ENCODE results near the gene RBPJL. TPM values are rescaled to one million over a fixed set of nuclear protein-coding genes. Genes with fewer than 3 reads are reported as not detected.

The RBPJL gene
- total RNA-seq, 1 experiment from 2014 or later: not detected

DNA sequence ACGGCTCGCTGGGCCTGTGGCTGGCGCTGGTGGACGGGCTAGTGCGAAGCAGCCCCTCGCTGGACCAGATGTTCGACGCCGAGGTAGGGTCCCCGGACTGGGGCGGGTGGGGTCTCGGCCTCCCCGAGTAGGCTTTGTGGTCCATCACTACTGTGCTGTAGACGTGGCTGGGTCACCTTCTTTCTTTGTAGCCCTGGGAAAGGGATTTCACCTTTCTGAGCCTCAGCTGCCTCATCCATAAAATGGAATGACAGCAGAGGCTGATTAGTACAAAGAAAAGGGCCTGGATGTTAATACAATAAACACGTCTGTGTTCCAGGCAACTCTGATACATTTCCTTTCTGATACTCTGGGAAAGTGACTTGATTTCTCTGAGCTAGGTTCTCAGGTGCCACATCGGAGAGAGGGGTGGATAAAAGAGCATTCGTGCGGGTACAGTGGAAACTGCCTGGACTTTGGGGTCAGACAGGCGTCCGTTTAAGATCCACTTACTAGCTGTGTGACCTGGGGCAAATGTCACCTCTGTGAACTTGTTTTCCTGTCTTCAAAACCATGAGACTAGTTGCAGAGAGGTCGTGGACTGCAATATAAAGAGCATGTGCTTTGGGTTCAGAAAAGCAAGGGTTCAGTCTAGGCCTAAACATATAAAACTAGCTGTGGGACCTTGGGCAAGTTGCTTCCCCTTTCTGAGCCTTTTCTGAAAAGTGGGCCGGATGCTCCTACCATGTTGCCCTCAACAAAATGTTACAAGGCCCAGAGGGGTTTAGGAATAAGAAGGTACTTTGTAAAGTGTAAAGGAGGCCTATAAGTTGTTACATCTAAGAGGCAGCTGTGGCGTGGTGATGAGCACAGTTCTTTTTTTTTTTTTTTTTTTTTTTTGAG, 57.2 kb downstream of the RBPJL start:
- CTCF ChIA-PET: interaction anchor here (1.0 to 4.6 kb wide), 18 partner anchors 10 to 407 kb away, joined by 3 to 55 read pairs (median 6); no protein-coding TSS in a partner anchor
- TF ChIP-seq ZFX (IDR thresholded peaks at IDR 0.05) (no peak), EZH2 (IDR thresholded peaks at IDR 0.05) (no peak), CBX3 (IDR thresholded peaks at IDR 0.05; ENCODE audit: low read depth) (no peak)
- H3K27ac ChIP-seq (ENCODE audit: low read depth, low read length): peak overlapping the region; percentile 80
- H3K36me3 ChIP-seq (ENCODE audit: control insufficient read depth in 1 of 2, insufficient read depth in 2 of 2, low read length in 2 of 2): peaks cover 12 to 25% of the 10 kb centered on the region in 2 experiments; a peak in 3 of 4 replicates
- peak overlapping the region; percentile 87 for H3K9ac ChIP-seq (ENCODE audit: low read length)
- RAD21 ChIA-PET (ENCODE audit: low non-redundant PET in 1 of 2, low total read pairs in 2 of 2, uncharacterized antibody in 2 of 2, unreplicated experiment in 2 of 2): no interaction called here
- H3K4me3 ChIP-seq (replicated peaks in 1 of 2; ENCODE audit: low read depth in 1 of 2, low read length in 2 of 2): peak overlapping the region; percentile 72 to 98
- peaks cover 25% of the 10 kb centered on the region for H3K79me2 ChIP-seq (ENCODE audit: insufficient read depth, low read length)
- H2AFZ ChIP-seq (ENCODE audit: low read depth, low read length, poor library complexity, severe bottlenecking): no peak overlapping the region
- H3K9me2 ChIP-seq (ENCODE audit: insufficient read depth): no peaks in the 10 kb centered on the region
- H3K4me2 ChIP-seq (ENCODE audit: low read length): peak overlapping the region; percentile 78
- POLR2A ChIA-PET: interaction anchor here (1.0 to 3.3 kb wide), 11 partner anchors 9 to 86 kb away, joined by 3 to 34 read pairs (median 6); partner anchors contain the start of gene SDC4
- DNase-seq (ENCODE audit: low read depth, low spot score): no peak
- H3K27me3 ChIP-seq (ENCODE audit: insufficient read depth, low read length): no peaks in the 10 kb centered on the region
- H3K4me1 ChIP-seq (ENCODE audit: control insufficient read depth in 1 of 2, insufficient read depth in 2 of 2, low read length in 2 of 2): peaks cover 32 to 42% of the 10 kb centered on the region in 2 experiments
- no peaks in the 10 kb centered on the region for H3K9me3 ChIP-seq (ENCODE audit: control insufficient read depth in 1 of 2, insufficient read depth in 1 of 2, low read depth in 1 of 2, low read length in 2 of 2)
- intact Hi-C loops (cut with micrococcal nuclease): loop anchor here (1.0 kb wide), 1 partner anchor 72 kb away; no protein-coding TSS in a partner anchor
- no peak for ATAC-seq
- no peaks in the 10 kb centered on the region for H4K20me1 ChIP-seq (ENCODE audit: insufficient read depth)
- BruUV-seq (replicated peaks): TSS peak; percentile 35

GRCh38 chr20:45365444-45365970, 58.9 kb downstream of the RBPJL start:
- ATAC-seq: no peak
- CTCF ChIA-PET: interaction anchor here (1.1 kb wide), 1 partner anchor 8 kb away, joined by 6 read pairs; no protein-coding TSS in a partner anchor

More at GRCh38 chr20:45365444-45365970, 58.9 kb downstream of the RBPJL start:
- H3K4me3 ChIP-seq (replicated peaks in 1 of 2; ENCODE audit: low read depth in 1 of 2, low read length in 2 of 2): no peak overlapping the region
- H2AFZ ChIP-seq (ENCODE audit: low read depth, low read length, poor library complexity, severe bottlenecking): no peak overlapping the region
- H3K36me3 ChIP-seq (ENCODE audit: control insufficient read depth in 1 of 2, insufficient read depth in 2 of 2, low read length in 2 of 2): peaks cover 12 to 25% of the 10 kb centered on the region in 2 experiments; a peak in 3 of 4 replicates
- H3K79me2 ChIP-seq (ENCODE audit: insufficient read depth, low read length): peaks cover 25% of the 10 kb centered on the region
- H3K4me1 ChIP-seq (ENCODE audit: control insufficient read depth in 1 of 2, insufficient read depth in 2 of 2, low read length in 2 of 2): peaks cover 15 to 25% of the 10 kb centered on the region in 2 experiments
- H4K20me1 ChIP-seq (ENCODE audit: insufficient read depth): no peaks in the 10 kb centered on the region
- H3K27ac ChIP-seq (ENCODE audit: low read depth, low read length): no peak overlapping the region
- H3K27me3 ChIP-seq (ENCODE audit: insufficient read depth, low read length): no peaks in the 10 kb centered on the region
- no TSS peak for BruUV-seq (replicated peaks)
- TF ChIP-seq REST (IDR thresholded peaks at IDR 0.05; ENCODE audit: low read depth) (no peak), ATF3 (IDR thresholded peaks at IDR 0.05) (no peak), EZH2 (IDR thresholded peaks at IDR 0.05) (no peak), YY1 (IDR thresholded peaks at IDR 0.05; ENCODE audit: extremely low read depth, insufficient replicate concordance, low read depth, low read length) (no peak), EGR1 (IDR thresholded peaks at IDR 0.05; ENCODE audit: low read depth) (no peak), JUND (IDR thresholded peaks at IDR 0.05) (no peak), EZH2phosphoT487 (IDR thresholded peaks at IDR 0.05; ENCODE audit: borderline replicate concordance) (no peak)
- TF ChIP-seq, protein P1, sequence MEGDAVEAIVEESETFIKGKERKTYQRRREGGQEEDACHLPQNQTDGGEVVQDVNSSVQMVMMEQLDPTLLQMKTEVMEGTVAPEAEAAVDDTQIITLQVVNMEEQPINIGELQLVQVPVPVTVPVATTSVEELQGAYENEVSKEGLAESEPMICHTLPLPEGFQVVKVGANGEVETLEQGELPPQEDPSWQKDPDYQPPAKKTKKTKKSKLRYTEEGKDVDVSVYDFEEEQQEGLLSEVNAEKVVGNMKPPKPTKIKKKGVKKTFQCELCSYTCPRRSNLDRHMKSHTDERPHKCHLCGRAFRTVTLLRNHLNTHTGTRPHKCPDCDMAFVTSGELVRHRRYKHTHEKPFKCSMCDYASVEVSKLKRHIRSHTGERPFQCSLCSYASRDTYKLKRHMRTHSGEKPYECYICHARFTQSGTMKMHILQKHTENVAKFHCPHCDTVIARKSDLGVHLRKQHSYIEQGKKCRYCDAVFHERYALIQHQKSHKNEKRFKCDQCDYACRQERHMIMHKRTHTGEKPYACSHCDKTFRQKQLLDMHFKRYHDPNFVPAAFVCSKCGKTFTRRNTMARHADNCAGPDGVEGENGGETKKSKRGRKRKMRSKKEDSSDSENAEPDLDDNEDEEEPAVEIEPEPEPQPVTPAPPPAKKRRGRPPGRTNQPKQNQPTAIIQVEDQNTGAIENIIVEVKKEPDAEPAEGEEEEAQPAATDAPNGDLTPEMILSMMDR (IDR thresholded peaks at IDR 0.05 in 2 of 3, conservative IDR thresholded peaks at IDR 0.05 in 1 of 3; ENCODE audit: borderline replicate concordance in 1 of 3, insufficient read depth in 1 of 3, low read depth in 2 of 3, low read length in 2 of 3): no peak
- no peaks in the 10 kb centered on the region for H3K9me3 ChIP-seq (ENCODE audit: control insufficient read depth in 1 of 2, insufficient read depth in 1 of 2, low read depth in 1 of 2, low read length in 2 of 2)
- RAD21 ChIA-PET (ENCODE audit: low non-redundant PET in 1 of 2, low total read pairs in 2 of 2, uncharacterized antibody in 2 of 2, unreplicated experiment in 2 of 2): no interaction called here
- intact Hi-C loops (cut with micrococcal nuclease): no loop called here
- no peak for DNase-seq (ENCODE audit: low read depth, low spot score)
- no peak overlapping the region for H3K4me2 ChIP-seq (ENCODE audit: low read length)
- H3K9me2 ChIP-seq (ENCODE audit: insufficient read depth): no peaks in the 10 kb centered on the region
- POLR2A ChIA-PET: interaction anchor here (3.3 kb wide), 1 partner anchor 8 kb away, joined by 9 read pairs; no protein-coding TSS in a partner anchor
- H3K9ac ChIP-seq (ENCODE audit: low read length): no peak overlapping the region
